ENCODE results near the gene GYPA.
"Not testable (repeated sequence)": the region's sequence is repeated elsewhere in the genome, so short reads cannot be mapped to it uniquely, and the experiment has no call there.

DNA sequence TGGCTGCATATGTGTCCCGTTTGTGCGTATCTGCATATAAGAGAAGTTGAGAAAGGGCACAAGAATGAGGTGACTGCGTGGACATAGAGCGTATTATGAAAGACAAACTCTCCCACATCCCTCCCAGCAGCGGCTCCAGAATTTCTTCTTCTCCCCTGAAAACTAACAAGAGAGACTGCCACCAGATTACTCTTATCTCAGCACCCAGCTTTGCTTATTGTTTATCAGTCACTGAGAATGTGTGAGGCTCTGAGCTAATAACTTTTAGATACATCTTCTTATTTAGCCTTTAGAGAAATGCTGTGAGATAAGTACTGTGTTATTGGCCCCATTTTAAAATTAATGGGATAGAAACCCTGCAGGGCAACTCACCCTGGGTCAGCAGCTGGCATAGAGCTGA, 20.8 kb downstream of the GYPA start:
- TF ChIP-seq, protein P1, sequence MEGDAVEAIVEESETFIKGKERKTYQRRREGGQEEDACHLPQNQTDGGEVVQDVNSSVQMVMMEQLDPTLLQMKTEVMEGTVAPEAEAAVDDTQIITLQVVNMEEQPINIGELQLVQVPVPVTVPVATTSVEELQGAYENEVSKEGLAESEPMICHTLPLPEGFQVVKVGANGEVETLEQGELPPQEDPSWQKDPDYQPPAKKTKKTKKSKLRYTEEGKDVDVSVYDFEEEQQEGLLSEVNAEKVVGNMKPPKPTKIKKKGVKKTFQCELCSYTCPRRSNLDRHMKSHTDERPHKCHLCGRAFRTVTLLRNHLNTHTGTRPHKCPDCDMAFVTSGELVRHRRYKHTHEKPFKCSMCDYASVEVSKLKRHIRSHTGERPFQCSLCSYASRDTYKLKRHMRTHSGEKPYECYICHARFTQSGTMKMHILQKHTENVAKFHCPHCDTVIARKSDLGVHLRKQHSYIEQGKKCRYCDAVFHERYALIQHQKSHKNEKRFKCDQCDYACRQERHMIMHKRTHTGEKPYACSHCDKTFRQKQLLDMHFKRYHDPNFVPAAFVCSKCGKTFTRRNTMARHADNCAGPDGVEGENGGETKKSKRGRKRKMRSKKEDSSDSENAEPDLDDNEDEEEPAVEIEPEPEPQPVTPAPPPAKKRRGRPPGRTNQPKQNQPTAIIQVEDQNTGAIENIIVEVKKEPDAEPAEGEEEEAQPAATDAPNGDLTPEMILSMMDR (conservative IDR thresholded peaks at IDR 0.05), result not testable (repeated sequence)
- not testable (repeated sequence) for TF ChIP-seq ZFX (IDR thresholded peaks at IDR 0.05)
